HL-60 (cell line): Measurements from ENCODE around the gene NNT.

Experiments
- DNase-seq, 2 experiments: peaks; one replicate each; pipeline ENCODE4 v3.0.0-alpha.2; 2010 to 2020; ENCODE audit warnings: low read depth in 1 of 2, low spot score in 1 of 2
- H3K27ac ChIP-seq: fragments of 250-450 bp; sonication (Bioruptor Pico); replicated peaks from 2 replicates; pipeline ENCODE4 v1.5.1; 2020; ENCODE audit warnings: mild to moderate bottlenecking, moderate library complexity
- H3K27me3 ChIP-seq: fragments of 250-450 bp; sonication (Bioruptor Pico); 2 replicates; pipeline ENCODE4 v1.5.1; 2021; ENCODE audit warnings: mild to moderate bottlenecking, moderate library complexity; ENCODE audit not compliant: insufficient read depth, poor library complexity, severe bottlenecking
- H3K4me3 ChIP-seq: replicated peaks from 2 replicates; pipeline ENCODE4 v1.5.1; 2011; ENCODE audit warnings: mild to moderate bottlenecking, control low read depth, low read length; ENCODE audit not compliant: insufficient read depth
- GABPA ChIP-seq: IDR thresholded peaks from 2 replicates; pipeline ENCODE4 v1.6.1; 2012; ENCODE audit warnings: low read depth
- POLR2AphosphoS5 ChIP-seq: IDR thresholded peaks from 2 replicates; pipeline ENCODE4 v1.6.1; 2012; ENCODE audit warnings: low read depth
- SPI1 ChIP-seq: IDR thresholded peaks from 2 replicates; pipeline ENCODE4 v1.6.1; 2012; ENCODE audit warnings: low read depth, mild to moderate bottlenecking, borderline replicate concordance
- TF ChIP-seq, protein P1 (sequence below): IDR thresholded peaks from 2 replicates; pipeline ENCODE4 v1.6.1; 2012; ENCODE audit warnings: low read depth; ENCODE audit not compliant: insufficient replicate concordance
- TF ChIP-seq, protein P2 (sequence below): IDR thresholded peaks from one replicate; pipeline ENCODE4 v1.5.1; 2011; ENCODE audit warnings: low read length, control low read depth, inconsistent platforms; ENCODE audit not compliant: insufficient read depth

NNT gene

DNA sequence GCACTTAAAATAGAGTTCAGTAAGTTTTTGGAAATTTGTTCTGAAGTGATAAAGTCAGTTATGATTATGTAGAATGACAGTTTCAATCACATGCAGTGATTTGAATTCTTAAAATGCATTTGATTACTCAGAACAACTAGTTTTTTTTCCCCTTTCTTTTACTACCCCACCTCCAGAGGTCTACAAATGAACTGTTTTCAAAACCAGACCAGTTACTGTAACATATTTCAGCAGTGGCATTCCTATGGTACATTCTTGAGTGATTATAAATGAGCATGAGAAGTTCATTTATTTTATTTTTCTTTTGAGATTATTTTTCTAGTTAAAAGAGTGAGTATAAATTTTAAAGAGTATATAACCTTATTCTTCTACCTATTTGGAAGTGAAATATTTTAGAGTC is 71.6 kb downstream of the NNT start:
- no peak overlapping the region for H3K27ac ChIP-seq
- DNase-seq = no peak
- TF ChIP-seq SPI1 = no peak
- TF ChIP-seq, protein P1, sequence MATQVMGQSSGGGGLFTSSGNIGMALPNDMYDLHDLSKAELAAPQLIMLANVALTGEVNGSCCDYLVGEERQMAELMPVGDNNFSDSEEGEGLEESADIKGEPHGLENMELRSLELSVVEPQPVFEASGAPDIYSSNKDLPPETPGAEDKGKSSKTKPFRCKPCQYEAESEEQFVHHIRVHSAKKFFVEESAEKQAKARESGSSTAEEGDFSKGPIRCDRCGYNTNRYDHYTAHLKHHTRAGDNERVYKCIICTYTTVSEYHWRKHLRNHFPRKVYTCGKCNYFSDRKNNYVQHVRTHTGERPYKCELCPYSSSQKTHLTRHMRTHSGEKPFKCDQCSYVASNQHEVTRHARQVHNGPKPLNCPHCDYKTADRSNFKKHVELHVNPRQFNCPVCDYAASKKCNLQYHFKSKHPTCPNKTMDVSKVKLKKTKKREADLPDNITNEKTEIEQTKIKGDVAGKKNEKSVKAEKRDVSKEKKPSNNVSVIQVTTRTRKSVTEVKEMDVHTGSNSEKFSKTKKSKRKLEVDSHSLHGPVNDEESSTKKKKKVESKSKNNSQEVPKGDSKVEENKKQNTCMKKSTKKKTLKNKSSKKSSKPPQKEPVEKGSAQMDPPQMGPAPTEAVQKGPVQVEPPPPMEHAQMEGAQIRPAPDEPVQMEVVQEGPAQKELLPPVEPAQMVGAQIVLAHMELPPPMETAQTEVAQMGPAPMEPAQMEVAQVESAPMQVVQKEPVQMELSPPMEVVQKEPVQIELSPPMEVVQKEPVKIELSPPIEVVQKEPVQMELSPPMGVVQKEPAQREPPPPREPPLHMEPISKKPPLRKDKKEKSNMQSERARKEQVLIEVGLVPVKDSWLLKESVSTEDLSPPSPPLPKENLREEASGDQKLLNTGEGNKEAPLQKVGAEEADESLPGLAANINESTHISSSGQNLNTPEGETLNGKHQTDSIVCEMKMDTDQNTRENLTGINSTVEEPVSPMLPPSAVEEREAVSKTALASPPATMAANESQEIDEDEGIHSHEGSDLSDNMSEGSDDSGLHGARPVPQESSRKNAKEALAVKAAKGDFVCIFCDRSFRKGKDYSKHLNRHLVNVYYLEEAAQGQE = no peak
- no peak for TF ChIP-seq GABPA
- TF ChIP-seq, protein P2, sequence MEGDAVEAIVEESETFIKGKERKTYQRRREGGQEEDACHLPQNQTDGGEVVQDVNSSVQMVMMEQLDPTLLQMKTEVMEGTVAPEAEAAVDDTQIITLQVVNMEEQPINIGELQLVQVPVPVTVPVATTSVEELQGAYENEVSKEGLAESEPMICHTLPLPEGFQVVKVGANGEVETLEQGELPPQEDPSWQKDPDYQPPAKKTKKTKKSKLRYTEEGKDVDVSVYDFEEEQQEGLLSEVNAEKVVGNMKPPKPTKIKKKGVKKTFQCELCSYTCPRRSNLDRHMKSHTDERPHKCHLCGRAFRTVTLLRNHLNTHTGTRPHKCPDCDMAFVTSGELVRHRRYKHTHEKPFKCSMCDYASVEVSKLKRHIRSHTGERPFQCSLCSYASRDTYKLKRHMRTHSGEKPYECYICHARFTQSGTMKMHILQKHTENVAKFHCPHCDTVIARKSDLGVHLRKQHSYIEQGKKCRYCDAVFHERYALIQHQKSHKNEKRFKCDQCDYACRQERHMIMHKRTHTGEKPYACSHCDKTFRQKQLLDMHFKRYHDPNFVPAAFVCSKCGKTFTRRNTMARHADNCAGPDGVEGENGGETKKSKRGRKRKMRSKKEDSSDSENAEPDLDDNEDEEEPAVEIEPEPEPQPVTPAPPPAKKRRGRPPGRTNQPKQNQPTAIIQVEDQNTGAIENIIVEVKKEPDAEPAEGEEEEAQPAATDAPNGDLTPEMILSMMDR = no peak
- no peak for TF ChIP-seq POLR2AphosphoS5
- no peaks in the 10 kb centered on the region for H3K27me3 ChIP-seq
- H3K4me3 ChIP-seq = no peak overlapping the region

DNA sequence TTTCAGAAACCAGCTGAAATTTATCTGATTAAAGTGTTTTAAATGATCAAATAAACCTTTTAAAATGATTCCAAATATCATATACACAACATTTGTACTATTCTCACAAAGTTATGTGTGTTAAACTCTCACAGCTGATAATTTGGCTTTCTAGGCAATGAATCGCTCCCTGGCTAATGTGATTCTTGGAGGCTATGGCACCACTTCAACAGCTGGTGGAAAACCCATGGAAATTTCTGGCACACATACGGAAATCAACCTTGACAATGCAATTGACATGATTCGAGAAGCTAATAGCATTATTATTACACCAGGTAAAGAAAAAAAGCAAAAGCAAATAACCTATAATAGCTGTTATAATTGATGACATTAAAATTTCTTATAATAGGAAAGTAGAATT is 72.4 kb downstream of the NNT start:
- DNase-seq = no peak
- H3K27ac ChIP-seq = no peak overlapping the region
- H3K4me3 ChIP-seq = no peak overlapping the region
- TF ChIP-seq POLR2AphosphoS5 = no peak
- no peak for TF ChIP-seq SPI1
- TF ChIP-seq, protein P1 = no peak
- no peak for TF ChIP-seq GABPA
- TF ChIP-seq, protein P2 = no peak
- no peaks in the 10 kb centered on the region for H3K27me3 ChIP-seq

DNA sequence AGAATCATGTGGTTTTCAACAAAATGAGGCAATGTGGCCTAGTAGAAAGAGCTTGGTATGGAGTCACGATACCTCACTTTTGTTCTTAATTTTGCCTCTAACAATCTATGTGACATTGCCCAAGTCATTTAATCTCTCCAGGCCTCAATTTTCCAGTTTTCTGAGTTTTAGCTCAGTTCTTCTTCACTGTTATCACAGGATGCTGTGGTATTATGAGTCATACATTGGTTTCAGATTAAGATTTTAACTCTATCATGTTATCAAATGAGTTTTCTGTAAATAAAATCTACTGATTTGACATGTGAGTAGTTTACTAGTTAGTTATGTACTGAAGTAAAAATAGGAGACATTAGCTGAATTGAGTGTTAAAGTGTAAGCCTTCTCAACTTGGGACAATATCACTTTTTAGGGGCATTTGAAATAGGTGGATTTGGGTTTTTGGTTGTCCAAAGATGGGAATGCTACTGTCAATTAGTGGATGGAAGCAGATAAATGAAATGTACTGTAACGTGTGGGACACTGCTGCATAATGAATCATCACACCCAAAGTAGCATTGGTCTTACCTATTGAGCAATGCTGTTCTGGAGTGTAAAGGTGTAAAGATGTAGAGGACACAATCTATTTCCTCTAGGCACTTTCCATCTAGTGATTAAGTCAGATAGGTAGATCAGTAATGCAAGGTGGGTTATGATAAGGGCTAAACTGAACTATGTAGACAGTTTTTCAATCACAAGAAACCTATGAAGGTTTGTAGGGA is 73.3 kb downstream of the NNT start:
- Histone ChIP-seq H3K27ac (no peak overlapping the region), H3K4me3 (no peak overlapping the region), H3K27me3 (no peaks in the 10 kb centered on the region)
- TF ChIP-seq POLR2AphosphoS5 = no peak
- TF ChIP-seq, protein P1 = no peak
- TF ChIP-seq SPI1 = no peak
- TF ChIP-seq, protein P2 = no peak
- TF ChIP-seq GABPA = no peak
- no peak for DNase-seq
